Right lobe of liver (tissue), 6 donors: ENCODE data around the gene GAD1. TPM values are rescaled to one million over a fixed set of nuclear protein-coding genes. Genes with fewer than 3 reads are reported as not detected.

Source experiments
- ATAC-seq, 4 donors: fragments of 200-7000 bp; cut with Tn5 transposase; one replicate each; pipeline ENCODE4 v1.9.1; 2020; ENCODE audit warnings: mild to moderate bottlenecking in 4 of 4, moderate library complexity in 4 of 4
- DNase-seq, 3 donors: peaks; one replicate each; pipeline ENCODE4 v3.0.0-alpha.2; 2020
- H3K27ac ChIP-seq, 3 donors: fragments of 200-600 bp; one replicate each; pipeline ENCODE4 v1.8.0; 2022
- H3K27me3 ChIP-seq, 2 donors: fragments of 200-600 bp; one replicate each; pipeline ENCODE4 v1.8.0; 2022
- H3K36me3 ChIP-seq, 4 donors: fragments of 200-600 bp; sonication (generic) in 1 of 4; one replicate each; pipeline versions ENCODE4 v1.5.1 to v1.8.0; 2017 to 2022; ENCODE audit warnings: control low read depth in 1 of 4
- H3K4me1 ChIP-seq, 4 donors: fragments of 200-600 bp; sonication (generic) in 1 of 4; one replicate each; pipeline versions ENCODE4 v1.5.1 to v1.8.0; 2017 to 2022; ENCODE audit warnings: control low read depth in 1 of 4
- H3K4me3 ChIP-seq, 3 donors: fragments of 200-600 bp; one replicate each; pipeline ENCODE4 v1.8.0; 2022
- H3K9me3 ChIP-seq, 4 donors: fragments of 200-600 bp; sonication (generic) in 1 of 4; one replicate each; pipeline versions ENCODE4 v1.5.1 to v1.8.0; 2017 to 2022; ENCODE audit warnings: control low read depth in 1 of 4
- POLR2A ChIP-seq: fragments of 450-650 bp; IDR thresholded peaks from one replicate; pipeline ENCODE4 v1.6.1; 2017; ENCODE audit warnings: antibody characterized with exemption, mild to moderate bottlenecking
- WGBS: methylation state at CpG from one replicate; pipeline ENCODE4 v1.1.6; 2018; ENCODE audit warnings: low coverage, low lambda C conversion rate; ENCODE audit not compliant: insufficient coverage; ENCODE audit errors: missing lambda C conversion rate; 5-methylcytosine and 5-hydroxymethylcytosine counted together
- intact Hi-C, 2 donors: fragments of 100-400 bp; cut with DNase I; formaldehyde crosslinking; loops; one replicate each; pipeline versions ENCODE4 v1.11.2 to v1.14.1; 2022
- total RNA-seq, 6 experiments: library from RNA; depleted of rRNA in 2 of 6; stranded (reverse); fragments of >200 nt in 2 of 6; fragmentation: NEBNext Ultra II Directional in 3 of 6; extraction: Animal tissue kit (Norgen Biotek cat#: 25700) in 3 of 6; gene quantifications; one replicate each; pipeline versions ENCODE4 v1.1.0 to v1.2.4, GENCODE V29; 2016 to 2023
- TF ChIP-seq, protein P1 (sequence below), 4 donors: fragments of 200-600 bp in 3 of 4; fragments of 450-650 bp in 1 of 4; IDR thresholded peaks; one replicate each; pipeline versions ENCODE4 v1.5.1 to v1.8.0; 2016 to 2022; ENCODE audit warnings: antibody characterized with exemption in 4 of 4, mild to moderate bottlenecking in 2 of 4
- donor health status: DM: no; HTN: yes; CAD: no.
- donor health status: DM: no; HTN: no; CAD: no.
- donor health status: DM: no; HTN: no; CAD: no.
- donor health status: DM: no; HTN: yes; CAD: no.
- donor health status: DM: no; HTN: yes; CAD: no.

The GAD1 gene
- total RNA-seq, 6 experiments from 2014 or later: not detected

DNA sequence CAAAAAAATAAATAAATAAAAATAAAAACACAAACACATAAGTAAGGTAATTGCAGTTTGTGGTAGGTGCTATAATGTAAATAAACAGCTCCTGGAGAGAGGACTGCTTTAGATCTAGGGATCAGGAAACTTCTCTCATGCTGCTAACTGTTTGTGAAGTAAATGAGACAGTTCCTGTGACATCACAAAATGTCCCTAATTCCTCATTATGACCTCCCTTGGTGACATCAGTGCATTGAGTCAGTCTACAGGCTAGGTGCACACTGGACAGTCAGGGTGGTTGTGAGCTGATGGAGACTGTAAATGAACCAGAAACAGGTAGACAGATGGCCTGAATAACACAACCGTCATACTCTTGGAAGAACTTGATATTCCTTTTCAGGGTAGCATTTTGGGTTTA, 33.1 kb upstream of the GAD1 start:
- 67% methylated on average over 1 of the region's 1 CpG for WGBS
- no peaks in the 10 kb centered on the region for H3K27me3 ChIP-seq
- ATAC-seq (no peak), DNase-seq (no peak)
- no peak for TF ChIP-seq POLR2A
- TF ChIP-seq, protein P1, sequence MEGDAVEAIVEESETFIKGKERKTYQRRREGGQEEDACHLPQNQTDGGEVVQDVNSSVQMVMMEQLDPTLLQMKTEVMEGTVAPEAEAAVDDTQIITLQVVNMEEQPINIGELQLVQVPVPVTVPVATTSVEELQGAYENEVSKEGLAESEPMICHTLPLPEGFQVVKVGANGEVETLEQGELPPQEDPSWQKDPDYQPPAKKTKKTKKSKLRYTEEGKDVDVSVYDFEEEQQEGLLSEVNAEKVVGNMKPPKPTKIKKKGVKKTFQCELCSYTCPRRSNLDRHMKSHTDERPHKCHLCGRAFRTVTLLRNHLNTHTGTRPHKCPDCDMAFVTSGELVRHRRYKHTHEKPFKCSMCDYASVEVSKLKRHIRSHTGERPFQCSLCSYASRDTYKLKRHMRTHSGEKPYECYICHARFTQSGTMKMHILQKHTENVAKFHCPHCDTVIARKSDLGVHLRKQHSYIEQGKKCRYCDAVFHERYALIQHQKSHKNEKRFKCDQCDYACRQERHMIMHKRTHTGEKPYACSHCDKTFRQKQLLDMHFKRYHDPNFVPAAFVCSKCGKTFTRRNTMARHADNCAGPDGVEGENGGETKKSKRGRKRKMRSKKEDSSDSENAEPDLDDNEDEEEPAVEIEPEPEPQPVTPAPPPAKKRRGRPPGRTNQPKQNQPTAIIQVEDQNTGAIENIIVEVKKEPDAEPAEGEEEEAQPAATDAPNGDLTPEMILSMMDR (IDR thresholded peaks at IDR 0.05): no peak
- H3K4me1 ChIP-seq: no peaks in the 10 kb centered on the region
- no peaks in the 10 kb centered on the region for H3K36me3 ChIP-seq
- intact Hi-C loops: no loop called here
- H3K9me3 ChIP-seq: no peaks in the 10 kb centered on the region
- H3K27ac ChIP-seq: no peak overlapping the region
- no peak overlapping the region for H3K4me3 ChIP-seq

DNA sequence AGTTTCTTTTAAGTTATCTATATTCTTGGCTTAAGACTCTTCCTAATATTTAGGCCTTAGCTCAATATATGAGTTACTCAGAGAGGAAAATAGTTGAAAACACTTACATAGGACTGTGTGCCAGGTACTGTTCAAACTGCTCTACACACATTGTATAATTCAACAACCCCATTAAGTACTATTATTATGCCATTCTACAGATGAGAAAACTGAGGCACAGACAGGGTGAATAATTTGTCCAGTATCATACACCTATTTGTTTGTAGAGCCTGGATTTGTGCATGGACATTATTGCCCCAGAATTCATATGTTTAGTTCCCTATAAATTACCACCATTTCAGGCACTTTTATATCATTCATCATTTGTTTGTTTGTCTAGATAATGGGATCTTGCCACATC, 17.7 kb upstream of the GAD1 start:
- ATAC-seq (no peak), DNase-seq (no peak)
- Histone ChIP-seq H3K4me1 (no peaks in the 10 kb centered on the region), H3K4me3 (no peak overlapping the region), H3K27me3 (no peaks in the 10 kb centered on the region), H3K27ac (no peak overlapping the region), H3K9me3 (no peaks in the 10 kb centered on the region), H3K36me3 (no peaks in the 10 kb centered on the region)
- intact Hi-C loops: no loop called here
- TF ChIP-seq POLR2A: no peak
- TF ChIP-seq, protein P1 (IDR thresholded peaks at IDR 0.05): no peak

DNA sequence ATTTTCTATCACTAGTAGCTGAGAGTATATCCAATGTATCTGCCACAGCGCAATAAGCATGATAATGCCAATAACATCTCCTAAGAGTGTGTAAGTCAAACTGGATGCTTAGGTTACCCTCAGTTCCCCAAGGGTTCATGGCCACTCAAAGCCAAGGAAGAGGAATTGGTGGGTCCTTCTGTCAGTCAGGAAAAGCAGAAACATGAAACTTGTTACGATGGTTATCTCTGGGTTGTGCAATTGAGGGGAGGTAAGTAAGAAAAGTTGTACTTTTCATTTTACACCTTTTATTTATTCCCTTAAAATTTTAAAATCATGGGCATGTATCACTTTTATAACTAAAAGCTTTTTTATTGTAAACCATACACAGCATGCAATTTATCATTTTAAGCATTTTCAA, 10.1 kb upstream of the GAD1 start:
- intact Hi-C loops: no loop called here
- Histone ChIP-seq H3K36me3 (no peaks in the 10 kb centered on the region), H3K9me3 (no peaks in the 10 kb centered on the region), H3K27me3 (no peaks in the 10 kb centered on the region), H3K27ac (no peak overlapping the region), H3K4me1 (no peaks in the 10 kb centered on the region), H3K4me3 (no peak overlapping the region)
- DNase-seq (no peak), ATAC-seq (no peak)
- WGBS: 85% methylated on average over 2 of the region's 2 CpGs
- no peak for TF ChIP-seq POLR2A
- TF ChIP-seq, protein P1 (IDR thresholded peaks at IDR 0.05): no peak

DNA sequence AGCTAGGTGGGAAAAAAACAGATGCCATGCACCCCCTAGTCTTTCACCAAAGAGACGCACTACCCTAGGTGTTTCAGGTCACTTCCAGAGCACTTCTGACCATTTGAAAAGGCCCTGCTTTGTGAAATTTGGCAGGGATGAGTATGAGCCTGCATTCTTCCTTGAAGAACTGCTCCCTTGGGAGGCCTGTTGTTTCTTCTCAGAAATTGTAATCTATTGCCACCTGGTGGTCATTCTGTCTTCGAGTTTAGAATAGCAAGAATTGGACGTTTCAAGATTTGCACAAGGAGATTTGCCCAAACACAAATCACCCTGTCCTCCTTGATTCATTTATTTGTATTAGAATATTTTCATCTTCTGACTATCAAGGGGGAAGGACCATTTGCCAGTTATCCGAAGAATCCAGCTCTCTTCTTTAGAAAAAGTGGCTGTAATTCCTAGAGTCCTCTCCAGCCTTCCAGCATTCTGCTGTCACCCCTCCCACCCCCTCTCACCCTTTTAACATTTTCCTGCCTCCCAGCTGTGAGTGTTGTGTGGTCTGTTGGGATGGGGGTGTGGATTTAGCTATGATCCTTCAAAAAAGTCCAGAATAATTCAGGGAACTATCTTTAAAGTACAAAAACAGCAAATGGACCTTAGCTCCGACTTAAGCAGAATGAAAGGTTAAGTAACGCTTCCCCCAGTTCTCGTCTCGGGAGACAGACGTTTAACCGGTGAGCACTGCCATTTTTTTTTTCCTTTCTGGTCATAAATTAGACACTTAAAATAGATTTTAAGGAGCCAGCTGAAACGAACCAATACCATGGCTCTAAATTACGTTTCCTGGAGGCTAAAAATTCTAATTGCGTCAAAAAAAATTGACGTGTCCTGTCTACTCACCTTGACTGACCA, 3.7 kb upstream of the GAD1 start:
- 0% methylated on average over 13 of the region's 14 CpGs for WGBS
- H3K4me1 ChIP-seq: peaks cover 0 to 23% (median 11%) of the 10 kb centered on the region in 4 donors
- no peaks in the 10 kb centered on the region for H3K9me3 ChIP-seq
- H3K36me3 ChIP-seq: no peaks in the 10 kb centered on the region
- no peak for DNase-seq
- TF ChIP-seq POLR2A: no peak
- TF ChIP-seq, protein P1 (IDR thresholded peaks at IDR 0.05): peak; percentile 63 to 79 (median 72)
- peak; percentile 41 to 65 (median 54) for ATAC-seq
- no peak overlapping the region for H3K4me3 ChIP-seq
- intact Hi-C loops: loop anchor here in 1 of 2 donors (10.0 kb wide), 1 partner anchor 438 kb away; no protein-coding TSS in a partner anchor
- no peak overlapping the region for H3K27ac ChIP-seq
- peaks cover 7 to 40% of the 10 kb centered on the region in 2 donors for H3K27me3 ChIP-seq
